NT2/D1 (cell line): ENCODE data around the gene GJC2.

Experiments
- YY1 ChIP-seq: IDR thresholded peaks from 2 replicates; pipeline ENCODE4 v1.6.1; 2011; ENCODE audit not compliant: insufficient read length, insufficient read depth
- ZNF274 ChIP-seq: IDR thresholded peaks from 2 replicates; pipeline ENCODE4 v1.6.1; 2011; ENCODE audit warnings: mild to moderate bottlenecking, low read depth, low read length

DNA sequence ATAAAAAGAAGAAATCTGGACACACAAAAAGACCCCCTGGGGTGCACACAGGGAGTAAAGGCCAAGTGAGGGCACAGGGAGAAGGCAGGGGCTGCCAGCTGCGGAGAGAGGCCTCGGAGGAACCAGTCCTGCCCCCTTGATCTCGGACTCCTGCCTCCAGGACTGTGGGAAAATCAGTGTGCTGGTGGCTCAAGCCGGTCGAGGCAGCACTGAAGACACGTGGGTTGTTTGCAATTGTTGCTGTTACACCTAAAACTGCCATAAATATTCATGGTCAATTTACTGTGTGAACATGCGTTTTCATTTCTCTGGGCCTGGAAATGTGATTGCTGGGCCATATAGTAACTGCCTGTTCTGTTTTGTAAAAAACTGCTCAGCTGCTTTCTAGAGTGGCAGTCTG is 34.4 kb downstream of the GJC2 start:
- TF ChIP-seq ZNF274 (no peak), YY1 (no peak)
